ENCODE measurements around the gene ARHGEF3.

DNA sequence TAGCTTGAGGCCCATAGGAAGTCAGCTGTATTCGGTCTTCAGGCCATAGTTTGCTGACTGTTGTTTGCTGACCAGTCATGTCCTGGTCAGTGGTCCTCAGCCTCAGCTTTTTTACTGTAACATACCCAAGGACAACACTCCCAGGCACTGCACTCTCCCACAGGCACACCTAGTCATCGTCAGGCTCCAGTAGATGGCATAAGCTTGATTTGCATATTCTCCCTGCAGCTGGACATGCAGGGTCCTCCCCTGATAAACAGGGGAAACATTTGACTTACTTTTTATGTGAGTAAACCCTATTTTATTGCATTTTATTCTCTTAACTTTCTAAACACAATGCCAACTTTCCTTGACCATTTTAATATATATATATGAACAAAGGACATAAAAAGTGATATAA is 22.9 kb downstream of the ARHGEF3 start:
- TF ChIP-seq, protein P1, sequence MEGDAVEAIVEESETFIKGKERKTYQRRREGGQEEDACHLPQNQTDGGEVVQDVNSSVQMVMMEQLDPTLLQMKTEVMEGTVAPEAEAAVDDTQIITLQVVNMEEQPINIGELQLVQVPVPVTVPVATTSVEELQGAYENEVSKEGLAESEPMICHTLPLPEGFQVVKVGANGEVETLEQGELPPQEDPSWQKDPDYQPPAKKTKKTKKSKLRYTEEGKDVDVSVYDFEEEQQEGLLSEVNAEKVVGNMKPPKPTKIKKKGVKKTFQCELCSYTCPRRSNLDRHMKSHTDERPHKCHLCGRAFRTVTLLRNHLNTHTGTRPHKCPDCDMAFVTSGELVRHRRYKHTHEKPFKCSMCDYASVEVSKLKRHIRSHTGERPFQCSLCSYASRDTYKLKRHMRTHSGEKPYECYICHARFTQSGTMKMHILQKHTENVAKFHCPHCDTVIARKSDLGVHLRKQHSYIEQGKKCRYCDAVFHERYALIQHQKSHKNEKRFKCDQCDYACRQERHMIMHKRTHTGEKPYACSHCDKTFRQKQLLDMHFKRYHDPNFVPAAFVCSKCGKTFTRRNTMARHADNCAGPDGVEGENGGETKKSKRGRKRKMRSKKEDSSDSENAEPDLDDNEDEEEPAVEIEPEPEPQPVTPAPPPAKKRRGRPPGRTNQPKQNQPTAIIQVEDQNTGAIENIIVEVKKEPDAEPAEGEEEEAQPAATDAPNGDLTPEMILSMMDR (IDR thresholded peaks at IDR 0.05; ENCODE audit: low read depth, low read length) = no peak
- TF ChIP-seq, protein P2, sequence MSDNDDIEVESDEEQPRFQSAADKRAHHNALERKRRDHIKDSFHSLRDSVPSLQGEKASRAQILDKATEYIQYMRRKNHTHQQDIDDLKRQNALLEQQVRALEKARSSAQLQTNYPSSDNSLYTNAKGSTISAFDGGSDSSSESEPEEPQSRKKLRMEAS (IDR thresholded peaks at IDR 0.05; ENCODE audit: low read depth, low read length) = no peak

All from NB4 (cell line).